Activated naive CD8-positive, alpha-beta T cell (primary cell): ENCODE measurements around the gene ADARB2.
"Not testable (repeated sequence)": the region's sequence is repeated elsewhere in the genome, so short reads cannot be mapped to it uniquely, and the experiment has no call there.

Experiments used
- H3K27ac Mint-ChIP-seq: one replicate; pipeline ENCODE4 v1.8.0; 2021; ENCODE audit warnings: mixed read lengths
- H3K27me3 Mint-ChIP-seq: one replicate; pipeline ENCODE4 v1.8.0; 2021; ENCODE audit warnings: mixed read lengths
- H3K36me3 Mint-ChIP-seq: one replicate; pipeline ENCODE4 v1.8.0; 2021; ENCODE audit warnings: mixed read lengths
- H3K4me1 Mint-ChIP-seq: one replicate; pipeline ENCODE4 v1.8.0; 2021; ENCODE audit warnings: low read depth, mixed read lengths
- H3K4me3 Mint-ChIP-seq: one replicate; pipeline ENCODE4 v1.8.0; 2021; ENCODE audit warnings: mild to moderate bottlenecking, mixed read lengths
- H3K9me3 Mint-ChIP-seq: one replicate; pipeline ENCODE4 v1.8.0; 2021; ENCODE audit warnings: low read depth, mixed read lengths

The ADARB2 gene

GRCh38 chr10:1404323-1405260 lies 332.7 kb downstream of the ADARB2 start:
- H3K27me3 Mint-ChIP-seq: peaks cover 4% of the 10 kb centered on the region
- H3K27ac Mint-ChIP-seq: no peak overlapping the region
- H3K36me3 Mint-ChIP-seq: no peaks in the 10 kb centered on the region
- no peak overlapping the region for H3K4me3 Mint-ChIP-seq
- H3K4me1 Mint-ChIP-seq: no peaks in the 10 kb centered on the region
- H3K9me3 Mint-ChIP-seq: no peaks in the 10 kb centered on the region

- no peak overlapping the region for H3K27ac Mint-ChIP-seq
- H3K9me3 Mint-ChIP-seq: no peaks in the 10 kb centered on the region
- no peak overlapping the region for H3K4me3 Mint-ChIP-seq
- H3K36me3 Mint-ChIP-seq: no peaks in the 10 kb centered on the region
- H3K27me3 Mint-ChIP-seq: peaks cover 4% of the 10 kb centered on the region
- no peaks in the 10 kb centered on the region for H3K4me1 Mint-ChIP-seq
Observed at GRCh38 chr10:1403508-1404322, 333.6 kb downstream of the ADARB2 start.

- Mint-ChIP-seq H3K9me3 (no peaks in the 10 kb centered on the region), H3K4me3 (no peak overlapping the region), H3K27ac (no peak overlapping the region), H3K27me3 (peaks cover 4% of the 10 kb centered on the region), H3K36me3 (no peaks in the 10 kb centered on the region), H3K4me1 (no peaks in the 10 kb centered on the region)
Observed at GRCh38 chr10:1402816-1403507, 334.4 kb downstream of the ADARB2 start.

- H3K9me3 Mint-ChIP-seq: no peaks in the 10 kb centered on the region
- H3K36me3 Mint-ChIP-seq: no peaks in the 10 kb centered on the region
- no peaks in the 10 kb centered on the region for H3K4me1 Mint-ChIP-seq
- H3K4me3 Mint-ChIP-seq: no peak overlapping the region
- H3K27ac Mint-ChIP-seq: no peak overlapping the region
- H3K27me3 Mint-ChIP-seq: peaks cover 4% of the 10 kb centered on the region
Observed at GRCh38 chr10:1402016-1402770, 335.1 kb downstream of the ADARB2 start.

GRCh38 chr10:1401071-1401965 lies 336.0 kb downstream of the ADARB2 start:
- H3K4me1 Mint-ChIP-seq: no peaks in the 10 kb centered on the region
- H3K36me3 Mint-ChIP-seq: no peaks in the 10 kb centered on the region
- H3K27me3 Mint-ChIP-seq: peaks cover 4% of the 10 kb centered on the region
- H3K9me3 Mint-ChIP-seq: no peaks in the 10 kb centered on the region
- no peak overlapping the region for H3K27ac Mint-ChIP-seq
- H3K4me3 Mint-ChIP-seq: no peak overlapping the region

GRCh38 chr10:1400101-1401070 lies 336.9 kb downstream of the ADARB2 start:
- no peaks in the 10 kb centered on the region for H3K9me3 Mint-ChIP-seq
- H3K4me3 Mint-ChIP-seq: no peak overlapping the region
- H3K27ac Mint-ChIP-seq: no peak overlapping the region
- no peaks in the 10 kb centered on the region for H3K36me3 Mint-ChIP-seq
- H3K4me1 Mint-ChIP-seq: no peaks in the 10 kb centered on the region
- peaks cover 2% of the 10 kb centered on the region for H3K27me3 Mint-ChIP-seq

- no peak overlapping the region for H3K4me3 Mint-ChIP-seq
Observed at GRCh38 chr10:1399431-1400100, 337.8 kb downstream of the ADARB2 start.

GRCh38 chr10:1398626-1399410 lies 338.5 kb downstream of the ADARB2 start:
- Mint-ChIP-seq H3K27me3 (peaks cover 2% of the 10 kb centered on the region), H3K4me1 (no peaks in the 10 kb centered on the region), H3K36me3 (no peaks in the 10 kb centered on the region), H3K9me3 (no peaks in the 10 kb centered on the region), H3K27ac (no peak overlapping the region), H3K4me3 (no peak overlapping the region)

More at GRCh38 chr10:1399431-1400100, 337.8 kb downstream of the ADARB2 start:
- Mint-ChIP-seq H3K27me3 (peaks cover 2% of the 10 kb centered on the region), H3K27ac (no peak overlapping the region), H3K36me3 (no peaks in the 10 kb centered on the region), H3K4me1 (no peaks in the 10 kb centered on the region), H3K9me3 (no peaks in the 10 kb centered on the region)

GRCh38 chr10:1398116-1398515 lies 339.2 kb downstream of the ADARB2 start:
- H3K4me3 Mint-ChIP-seq, H3K4me1 Mint-ChIP-seq, H3K36me3 Mint-ChIP-seq, H3K9me3 Mint-ChIP-seq, H3K27me3 Mint-ChIP-seq, H3K27ac Mint-ChIP-seq: not testable (repeated sequence)

- H3K9me3 Mint-ChIP-seq: no peaks in the 10 kb centered on the region
- no peaks in the 10 kb centered on the region for H3K4me1 Mint-ChIP-seq
- peaks cover 2% of the 10 kb centered on the region for H3K27me3 Mint-ChIP-seq
- H3K36me3 Mint-ChIP-seq: no peaks in the 10 kb centered on the region
- no peak overlapping the region for H3K27ac Mint-ChIP-seq
- H3K4me3 Mint-ChIP-seq: no peak overlapping the region
Observed at GRCh38 chr10:1396297-1396635, 341.1 kb downstream of the ADARB2 start.

GRCh38 chr10:1395481-1396296 lies 341.6 kb downstream of the ADARB2 start:
- Mint-ChIP-seq H3K9me3 (no peaks in the 10 kb centered on the region), H3K27ac (no peak overlapping the region), H3K36me3 (no peaks in the 10 kb centered on the region), H3K27me3 (peaks cover 2% of the 10 kb centered on the region), H3K4me1 (no peaks in the 10 kb centered on the region), H3K4me3 (no peak overlapping the region)
